Forelimb muscle (tissue), 1 donor: ENCODE measurements around the gene MRPS27. TPM values are rescaled to one million over a fixed set of nuclear protein-coding genes. Genes with fewer than 3 reads are reported as not detected.

Experiments
- DNase-seq: peaks from one replicate; pipeline ENCODE4 v3.0.0-alpha.2; 2013; ENCODE audit warnings: low read depth
- polyA plus RNA-seq: library from polyadenylated mRNA; unstranded; fragments of 120-200 nt; gene quantifications from one replicate; pipeline ENCODE4 v1.2.1, GENCODE V29; 2013; ENCODE audit not compliant: insufficient read length

MRPS27 gene
- polyA plus RNA-seq: 39.5 TPM

DNA sequence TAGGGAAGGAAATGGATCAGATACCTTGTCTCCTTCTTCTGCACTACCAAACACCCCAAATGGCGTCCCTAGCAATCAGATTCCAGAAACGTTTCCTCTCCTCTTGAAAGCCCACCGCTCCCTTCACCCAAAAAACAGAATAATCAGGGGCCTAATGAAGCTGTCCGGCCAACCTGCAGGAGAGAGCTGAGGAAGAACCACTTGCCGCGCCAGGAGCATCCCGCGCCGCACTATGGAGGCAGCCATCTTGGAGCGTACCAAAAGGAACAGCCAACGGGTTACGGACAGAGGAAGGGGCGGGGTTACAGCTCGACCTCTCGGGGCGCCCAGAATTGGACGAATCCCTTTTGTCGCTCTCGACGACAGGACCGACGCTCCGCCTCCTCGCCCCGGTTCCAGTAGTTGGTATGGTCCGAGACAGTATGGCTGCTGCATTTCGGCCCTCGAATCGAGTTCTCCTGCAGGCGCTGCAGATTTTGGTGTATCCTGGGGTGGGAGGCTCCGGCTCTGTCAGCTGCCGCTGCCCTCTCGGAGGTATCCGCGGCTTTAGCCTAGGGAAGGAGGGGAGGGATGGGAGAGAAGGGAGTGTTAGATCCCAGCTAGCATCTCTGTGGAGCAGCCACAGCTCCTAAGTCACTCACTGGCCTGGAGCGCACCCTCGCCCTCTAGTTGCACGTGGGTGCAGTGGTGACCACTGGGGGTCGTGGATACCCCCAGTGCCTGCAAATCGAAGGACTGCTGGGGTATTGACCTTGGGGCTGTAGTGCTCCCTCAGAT lies at the start of gene MRPS27, which contains the start of gene PTCD2:
Gene MRPS27 (minus strand): TSS at position 265 of the 777 bp plus-strand sequence. CDS start 19 bp downstream, at position 246.
Gene PTCD2 (plus strand): TSS at position 398 of the 777 bp plus-strand sequence. CDS start 10 bp downstream, at position 408.
- DNase-seq: peak; percentile 96

DNA sequence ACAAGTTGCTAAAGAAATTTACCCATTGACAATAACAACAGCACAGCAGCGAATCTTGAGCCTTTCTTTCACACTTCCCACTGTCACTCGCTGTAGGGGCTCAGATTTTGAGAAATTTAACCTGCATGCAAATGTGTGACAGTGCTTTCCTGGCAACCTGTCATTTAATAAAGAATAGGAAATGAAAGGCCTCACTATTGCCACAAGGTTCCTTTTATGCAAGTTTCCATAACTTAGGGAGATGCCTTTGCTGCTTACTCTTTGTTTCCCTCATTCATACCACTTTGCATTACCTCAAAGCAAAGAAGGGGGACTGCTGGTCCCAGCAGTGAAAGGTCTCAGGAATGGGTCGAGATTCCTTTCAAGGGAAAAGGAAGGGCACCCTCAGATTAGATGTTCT lies 49.7 kb upstream of the MRPS27 start:
- no peak for DNase-seq

DNA sequence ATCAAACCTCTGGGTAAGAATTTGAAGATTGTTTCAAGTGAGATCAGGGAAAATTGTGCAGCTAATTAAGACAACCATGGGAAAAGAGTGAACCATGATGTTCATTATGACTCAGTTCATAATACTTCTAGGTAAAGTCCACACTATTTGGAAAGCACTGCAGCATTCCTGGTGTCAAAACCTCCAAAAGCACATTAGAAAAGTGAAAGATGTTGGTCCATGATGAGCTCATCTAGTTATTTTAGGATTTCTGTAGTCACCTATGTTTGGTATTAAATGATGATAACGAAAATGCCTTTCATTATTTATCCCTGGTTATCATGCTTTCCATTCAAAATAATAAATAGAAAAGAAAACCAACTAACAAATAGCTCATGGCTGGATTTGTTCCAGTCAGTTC lies 49.3 kb upstream of the MRPS27 start:
- DNase-seq: no peak

DNA sequence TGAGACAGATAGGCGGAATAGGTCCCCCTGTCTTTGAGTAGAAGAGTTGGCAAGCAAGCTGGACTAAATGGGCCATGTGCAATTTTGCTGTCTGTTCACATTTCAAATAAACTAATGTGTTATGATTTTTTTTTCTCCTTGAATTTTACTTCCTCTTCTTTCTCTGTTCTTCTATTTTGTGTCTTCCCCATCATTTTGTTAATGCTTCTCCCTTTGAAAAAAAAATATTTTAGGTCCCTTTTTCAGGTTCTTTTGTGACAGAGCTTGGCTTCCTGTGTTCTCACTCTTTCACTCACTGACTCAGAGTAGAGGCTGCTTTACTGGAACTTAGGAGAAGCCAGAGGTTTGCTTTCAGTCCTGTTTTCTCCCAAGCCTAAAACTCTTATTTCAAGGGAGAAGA lies 48.2 kb upstream of the MRPS27 start:
- DNase-seq: no peak

DNA sequence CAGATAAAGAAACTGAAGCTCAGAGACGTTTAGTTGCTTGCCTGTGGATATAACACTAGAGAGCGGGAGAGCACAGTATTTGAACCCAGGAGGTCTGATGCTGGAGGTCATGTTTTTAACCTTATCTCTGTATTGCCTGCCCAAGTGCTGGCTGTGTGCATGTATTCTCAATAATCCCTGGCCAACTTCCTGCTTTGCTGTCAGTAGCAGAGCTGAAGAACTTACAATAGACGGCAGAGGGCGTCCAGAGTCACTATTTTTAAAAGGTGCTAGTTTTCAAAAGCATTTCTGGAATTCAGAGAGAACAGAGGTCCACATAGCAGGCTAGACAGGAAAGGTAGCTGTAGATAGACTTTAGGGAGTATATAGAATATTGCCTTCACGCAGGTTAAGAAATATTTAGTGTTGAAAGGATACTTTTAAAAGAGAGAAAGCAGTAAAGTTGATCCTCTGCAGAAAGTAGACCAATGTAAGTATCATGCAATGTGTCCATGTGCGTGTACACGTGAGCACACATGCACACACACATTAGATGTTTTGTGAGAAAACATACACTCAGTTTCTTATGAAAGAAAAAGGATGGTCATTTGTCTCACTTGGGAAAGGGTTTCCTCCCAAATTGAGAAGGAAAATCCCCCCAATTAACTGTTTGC lies 46.4 kb upstream of the MRPS27 start:
- peak; percentile 63 for DNase-seq

DNA sequence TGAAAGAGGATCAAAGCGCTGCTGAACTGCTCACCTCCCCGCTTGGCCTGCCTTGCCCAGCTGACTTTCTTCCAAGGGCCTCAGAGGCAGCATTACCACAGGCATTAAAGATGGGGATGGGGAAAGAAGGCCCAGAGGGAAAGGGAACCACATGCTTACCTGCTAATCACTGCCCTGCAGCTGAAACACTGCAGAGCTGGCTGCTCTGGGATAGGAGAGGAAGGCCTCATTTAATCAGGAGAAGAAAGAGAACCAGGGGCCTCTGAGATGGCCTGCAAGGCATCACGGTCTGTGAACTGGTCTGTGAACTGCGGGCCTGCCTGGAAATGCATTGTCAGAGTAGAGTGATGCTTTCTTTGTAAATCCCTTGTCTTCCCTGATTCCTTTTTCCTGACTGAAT lies 44.9 kb upstream of the MRPS27 start:
- no peak for DNase-seq

DNA sequence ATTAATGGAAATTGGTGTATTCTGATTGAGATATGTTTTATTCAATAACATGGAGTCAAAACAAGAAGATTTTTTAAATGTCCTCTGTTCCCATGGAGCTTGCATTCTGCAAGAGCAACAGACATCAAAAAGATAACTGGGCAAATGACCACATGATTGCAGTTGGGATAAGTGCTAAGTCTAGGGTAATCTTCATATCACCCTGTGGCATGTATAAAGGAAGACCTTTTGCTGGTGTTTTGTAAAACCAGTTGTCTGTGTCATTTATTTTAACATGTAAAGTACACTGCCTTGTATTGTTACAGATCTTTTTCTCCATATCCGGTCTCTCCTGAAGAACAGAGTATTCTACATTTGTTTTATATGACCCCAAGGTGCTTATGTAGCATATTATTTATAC lies 44.1 kb upstream of the MRPS27 start:
- DNase-seq: no peak

DNA sequence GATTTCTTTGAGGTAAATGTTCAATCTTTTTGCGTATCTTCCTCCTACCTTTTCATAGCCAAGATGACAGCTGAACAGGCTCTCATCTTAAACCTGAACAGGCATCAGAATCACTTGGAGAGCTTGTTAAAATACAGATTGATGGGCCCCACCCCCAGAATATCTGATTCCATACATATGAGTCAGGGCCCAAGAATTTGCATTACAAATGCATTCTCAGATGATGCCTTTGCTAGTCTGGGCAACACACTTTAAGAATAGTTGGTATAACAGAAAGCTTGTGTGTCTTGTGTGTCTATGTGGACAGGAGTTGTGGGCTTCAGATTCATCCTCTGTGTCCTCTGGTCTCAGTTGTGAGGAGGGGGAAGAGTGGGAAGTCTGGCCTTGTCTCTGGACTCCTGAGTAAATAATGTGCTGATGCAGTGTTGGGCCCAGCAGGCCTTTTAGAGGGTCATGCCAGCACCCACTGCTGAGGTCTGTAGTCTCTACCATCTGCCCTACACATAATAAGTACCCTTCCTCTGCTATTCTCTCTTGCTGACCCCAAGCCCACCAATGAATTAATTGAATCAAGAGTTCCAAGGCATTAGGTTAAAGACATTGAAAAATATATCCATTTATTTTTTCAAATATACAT lies 43.2 kb upstream of the MRPS27 start:
- no peak for DNase-seq

DNA sequence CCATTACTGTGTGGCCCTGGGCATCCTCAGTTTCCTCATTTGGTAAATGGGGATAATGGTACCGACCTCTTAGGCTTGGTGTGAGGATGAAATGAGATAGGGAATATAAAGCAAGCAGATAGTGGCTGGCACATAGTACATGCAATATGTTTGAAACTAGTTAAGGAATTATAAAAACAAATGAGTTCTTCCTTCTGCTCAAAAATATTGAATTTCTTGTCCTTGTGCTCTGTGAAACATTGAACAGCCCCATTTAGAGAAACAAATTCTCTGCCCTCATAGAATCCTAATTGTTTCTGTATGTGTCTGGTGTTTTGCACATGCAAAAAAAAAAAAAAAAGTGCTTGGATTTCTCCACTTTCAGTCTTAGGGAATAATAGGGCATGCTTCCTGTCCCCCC lies 39.8 kb upstream of the MRPS27 start:
- no peak for DNase-seq

DNA sequence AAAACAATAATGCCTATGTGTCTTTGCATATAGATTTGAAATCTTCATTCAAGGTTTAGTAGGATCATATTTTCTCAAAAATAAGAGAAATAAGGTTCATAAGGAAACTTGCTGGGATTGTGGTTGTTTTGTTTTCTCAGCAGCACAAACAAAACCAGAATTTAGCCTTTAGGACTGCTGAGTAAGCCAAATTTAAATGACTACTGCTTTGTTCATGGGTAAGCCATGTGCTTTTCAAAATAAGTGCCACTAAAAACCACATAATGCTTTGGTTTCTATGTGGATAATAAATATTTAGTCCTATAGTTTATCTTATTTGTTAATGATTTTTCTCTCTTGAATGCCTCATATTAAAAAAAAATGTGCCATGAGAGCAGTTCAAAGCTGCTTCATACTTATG lies 38.9 kb upstream of the MRPS27 start:
- no peak for DNase-seq

DNA sequence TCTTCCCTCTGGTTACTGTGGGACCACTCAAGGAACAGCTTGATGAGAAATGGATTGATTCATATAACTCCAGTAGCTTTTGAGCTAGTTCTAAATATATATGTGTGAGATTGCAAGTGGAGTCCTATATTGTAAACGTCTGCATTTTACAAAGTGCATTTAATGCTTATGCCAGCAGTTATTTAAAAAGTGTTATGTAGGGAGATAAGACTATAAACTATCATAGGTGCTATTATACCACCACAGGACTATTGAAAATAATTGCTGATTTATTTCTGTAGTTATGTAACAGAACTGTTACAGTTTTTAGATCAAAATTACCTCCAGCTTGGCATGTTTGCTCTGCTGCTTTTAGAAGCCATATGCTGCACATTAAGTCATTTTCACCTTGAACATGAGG lies 36.3 kb upstream of the MRPS27 start:
- DNase-seq: no peak

DNA sequence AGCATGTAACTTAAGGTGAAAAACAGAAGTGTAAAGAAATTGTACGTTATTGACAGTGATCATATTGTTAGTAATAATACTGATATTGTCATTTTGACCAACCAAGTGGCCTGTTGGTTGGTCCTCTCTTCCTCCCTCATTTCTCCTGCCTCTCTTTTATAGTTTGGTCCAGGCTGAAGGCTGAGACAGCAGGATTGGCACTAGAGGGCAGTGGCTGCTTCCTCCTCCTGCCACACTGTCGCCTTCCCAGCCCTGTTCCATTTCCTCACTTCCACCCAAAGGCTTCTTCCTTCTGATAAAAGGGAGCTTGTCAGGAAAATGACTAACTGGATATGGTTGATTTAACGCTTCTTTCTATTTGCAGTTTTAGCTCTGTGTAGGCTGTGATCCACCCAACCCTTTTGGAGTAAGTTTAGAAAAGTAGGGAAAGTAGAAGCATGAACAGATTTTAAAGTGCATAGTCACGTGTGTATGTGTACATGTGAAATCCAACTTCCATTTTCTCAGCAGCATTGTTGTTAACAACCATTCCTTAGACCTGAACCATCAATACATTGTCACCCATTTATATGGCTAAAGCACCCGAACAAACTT lies 35.8 kb upstream of the MRPS27 start:
- no peak for DNase-seq

DNA sequence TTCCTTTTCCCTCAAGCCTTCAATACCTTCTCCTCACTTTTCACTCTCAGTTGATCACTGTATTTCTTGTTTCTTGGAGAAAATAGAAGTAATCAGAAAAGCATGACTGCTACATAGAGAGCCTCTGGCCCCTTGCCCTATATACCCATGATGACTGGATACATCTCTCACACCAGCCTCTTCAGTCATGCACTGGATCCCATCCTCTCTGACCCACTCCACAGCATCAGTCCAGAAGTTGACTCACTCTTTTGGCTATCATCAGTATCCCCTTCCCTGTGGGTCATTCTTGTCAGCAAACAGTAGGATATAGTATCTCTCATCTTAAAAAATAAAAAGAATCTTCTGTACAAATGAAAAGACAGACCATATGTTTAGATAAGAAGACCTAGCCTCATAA lies 33.0 kb upstream of the MRPS27 start:
- DNase-seq: no peak

DNA sequence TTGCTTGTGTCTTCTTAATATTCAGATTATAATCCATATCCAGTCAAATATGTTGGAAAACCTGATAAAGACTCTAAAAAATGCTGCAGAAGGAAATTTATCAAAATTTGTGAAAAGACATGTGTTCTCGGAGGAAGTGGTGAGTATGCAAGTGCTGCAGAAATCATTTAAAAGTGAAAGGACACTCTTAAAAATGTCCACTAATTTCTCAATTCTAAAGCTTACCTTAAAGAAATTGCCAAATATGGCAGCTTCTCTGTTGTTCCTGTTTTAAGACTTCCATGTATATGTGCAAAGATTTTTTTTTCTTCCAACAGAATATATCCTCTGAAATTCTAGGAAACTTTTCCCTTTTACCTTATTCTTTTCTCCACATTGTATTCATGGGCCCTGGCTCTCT lies 32.6 kb upstream of the MRPS27 start:
- DNase-seq: no peak

DNA sequence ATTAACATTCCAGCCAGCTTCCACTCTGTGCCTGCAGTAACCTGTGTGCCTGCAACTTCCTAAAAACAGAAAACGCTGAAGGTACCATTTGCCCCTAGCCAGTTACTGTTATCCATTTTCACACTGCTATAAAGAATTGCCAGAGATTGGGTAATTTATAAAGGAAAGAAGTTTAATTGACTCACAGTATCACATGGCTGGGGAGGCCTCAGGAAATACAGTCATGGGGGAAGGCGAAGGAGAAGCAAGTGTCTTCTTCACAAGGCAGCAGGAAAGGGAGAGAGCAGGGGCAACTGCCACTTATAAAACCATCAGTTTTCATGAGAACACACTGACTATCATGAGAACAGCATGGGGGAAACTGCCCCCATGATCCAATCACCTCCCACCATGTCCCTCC lies 31.3 kb upstream of the MRPS27 start:
- DNase-seq: no peak

DNA sequence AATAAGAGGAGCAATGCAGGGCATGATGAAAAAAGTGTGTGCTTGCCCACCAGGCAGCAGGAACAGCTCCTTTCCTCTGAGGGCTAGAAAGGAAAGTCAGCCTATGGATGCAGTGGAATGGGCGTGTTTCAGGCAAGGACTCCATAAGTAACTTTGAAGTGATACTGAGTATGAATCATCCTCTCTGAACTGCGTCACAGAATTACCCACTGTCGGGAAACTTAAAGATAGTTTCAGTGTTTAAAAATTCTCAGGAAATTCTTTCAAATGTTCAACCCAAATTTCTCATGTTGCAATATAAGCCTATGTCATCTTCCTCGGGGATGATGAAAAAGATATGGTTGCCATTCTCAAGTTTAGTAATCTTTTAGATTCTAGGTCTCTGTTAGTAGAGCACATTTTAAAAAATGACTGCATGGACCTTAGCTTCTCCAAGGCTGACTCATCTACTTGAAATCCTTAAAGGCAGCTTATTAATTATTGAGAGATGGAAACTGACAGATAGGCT lies 27.8 kb upstream of the MRPS27 start:
- DNase-seq: no peak

DNA sequence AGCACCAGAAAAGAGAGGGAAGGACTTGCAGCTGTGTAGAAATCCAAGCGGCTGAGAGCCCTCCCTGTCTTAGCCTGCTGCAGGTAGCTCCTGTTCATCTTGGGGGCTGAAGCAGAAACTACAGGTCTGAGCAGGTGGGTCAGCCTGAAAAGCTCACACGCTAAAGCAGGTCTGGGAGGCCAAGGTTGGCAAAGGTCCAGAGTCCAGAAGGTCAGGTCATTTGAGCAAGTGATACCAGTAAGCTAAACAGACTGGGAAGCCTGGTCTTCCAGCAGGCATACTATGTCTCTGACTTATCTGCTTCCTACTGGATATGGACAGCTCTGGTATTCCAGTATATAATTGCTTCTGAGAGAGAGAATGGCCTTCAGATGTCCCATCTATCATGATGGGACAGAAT lies 26.4 kb upstream of the MRPS27 start:
- DNase-seq: no peak

DNA sequence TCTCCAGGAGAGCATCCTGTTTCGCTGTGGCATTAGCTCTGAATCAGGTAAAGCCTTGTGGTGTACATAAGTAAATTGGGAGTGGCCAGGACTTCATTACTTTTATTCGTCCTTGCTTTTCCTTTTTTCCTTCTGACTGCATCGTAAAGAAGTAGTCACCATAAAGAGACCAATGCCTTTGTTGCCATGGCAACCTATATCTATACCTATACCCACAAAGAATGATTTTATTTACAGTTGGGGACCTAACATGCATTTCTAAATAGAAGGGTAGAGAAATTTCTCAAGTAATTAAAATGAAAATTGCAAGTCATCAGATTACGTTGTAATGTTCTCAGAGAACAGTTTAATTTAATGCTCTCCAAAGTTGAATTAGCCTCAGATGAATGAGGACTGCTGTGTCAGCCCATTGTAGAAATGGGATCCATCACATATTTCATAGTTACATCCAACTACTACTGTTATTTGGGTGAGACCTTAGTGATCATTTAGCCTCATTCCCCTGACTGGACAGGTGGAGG lies 18.7 kb upstream of the MRPS27 start:
- no peak for DNase-seq

DNA sequence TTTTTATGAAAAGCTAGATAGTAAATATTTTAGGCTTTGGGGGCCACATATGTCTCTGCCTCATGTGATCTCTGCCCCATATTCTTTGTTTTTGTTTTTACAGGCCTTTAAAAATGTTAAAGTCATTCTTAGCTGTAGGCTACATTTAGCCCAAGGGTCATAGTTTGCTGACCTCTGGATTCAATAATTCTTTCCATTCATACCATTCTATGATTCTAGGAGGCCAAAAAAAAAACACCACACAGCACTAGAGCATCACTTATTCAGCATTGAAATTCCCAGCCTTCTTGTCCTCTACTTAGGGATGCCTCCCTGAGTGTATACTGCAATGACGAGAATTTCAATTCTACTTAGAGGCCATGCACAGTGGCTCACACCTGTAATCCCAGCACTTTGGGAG lies 17.1 kb upstream of the MRPS27 start:
- DNase-seq: no peak

DNA sequence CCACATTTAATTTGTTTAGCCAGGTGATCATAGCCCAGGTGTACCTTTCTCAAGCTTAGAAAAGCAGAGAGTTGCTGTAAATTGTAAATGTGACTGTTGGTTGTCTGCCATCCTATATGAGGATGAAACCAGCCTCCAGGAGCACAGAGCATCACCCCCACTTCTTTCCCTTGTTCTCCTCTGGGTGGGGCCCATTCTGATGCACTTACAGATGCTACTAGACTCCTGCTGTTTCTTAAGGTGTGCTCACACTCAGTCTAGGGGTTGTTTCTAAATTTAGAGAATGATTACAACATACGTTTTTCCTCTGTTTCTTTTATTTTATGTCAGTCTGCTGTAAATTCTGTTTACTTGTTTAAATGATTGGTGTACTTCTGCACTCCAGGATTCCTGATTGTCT lies 10.7 kb upstream of the MRPS27 start:
- DNase-seq: no peak

DNA sequence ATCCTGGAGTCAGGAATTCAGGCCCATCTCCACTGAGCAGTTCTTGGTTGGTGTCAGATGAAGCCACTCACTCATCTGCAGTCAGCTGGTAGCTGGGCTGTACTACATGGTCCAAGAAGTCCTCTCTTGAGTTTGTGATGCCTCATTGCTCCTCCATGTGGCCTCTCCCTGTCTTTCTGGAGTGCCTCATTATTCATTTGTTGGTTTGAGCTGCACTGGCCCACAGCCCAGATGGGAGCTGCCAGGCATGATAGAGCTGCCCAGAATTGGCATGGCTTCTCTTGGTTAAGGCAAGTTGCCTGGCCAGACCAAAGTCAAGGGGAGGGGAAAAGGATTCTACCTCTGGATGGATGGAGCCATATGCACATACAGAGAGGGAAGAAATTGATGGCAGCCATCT lies 8.1 kb upstream of the MRPS27 start:
- no peak for DNase-seq

DNA sequence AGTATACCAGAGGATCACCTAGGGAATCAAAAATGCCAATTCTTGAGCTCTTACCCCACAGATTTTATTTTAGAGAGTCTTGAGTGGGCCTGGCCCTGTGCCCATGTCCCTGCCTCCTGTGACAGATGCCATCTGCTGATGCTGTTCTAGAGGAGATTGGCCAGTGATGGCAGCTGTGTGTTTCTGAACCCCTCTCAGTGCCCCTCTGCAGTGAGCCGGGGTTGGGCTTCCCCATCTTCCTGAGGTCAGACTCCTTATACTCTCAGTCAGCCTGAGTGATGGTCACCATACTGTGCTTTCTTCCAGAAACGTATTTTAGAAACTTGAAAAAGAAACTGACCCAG lies 6.2 kb upstream of the MRPS27 start:
- no peak for DNase-seq
